HG03457 (cell line): ENCODE results near the gene SPRYD3.

ENCODE experiments used
- ATAC-seq: cut with Tn5 transposase; IDR thresholded peaks from one replicate; pipeline ENCODE4 v1.9.1; 2021; ENCODE audit warnings: moderate number of reproducible peaks; ENCODE audit not compliant: unreplicated experiment

The SPRYD3 gene

GRCh38 chr12:53053218-53054111, 25.7 kb downstream of the SPRYD3 start:
- no peak for ATAC-seq

- no peak for ATAC-seq
Measured at GRCh38 chr12:53052419-53053217, 26.6 kb downstream of the SPRYD3 start.

GRCh38 chr12:53051881-53052412, 27.2 kb downstream of the SPRYD3 start:
- no peak for ATAC-seq

- no peak for ATAC-seq
Measured at GRCh38 chr12:53051058-53051880, 27.9 kb downstream of the SPRYD3 start.

GRCh38 chr12:53050426-53051057, 28.6 kb downstream of the SPRYD3 start:
- no peak for ATAC-seq

- ATAC-seq = no peak
Measured at GRCh38 chr12:53049571-53050318, 29.4 kb downstream of the SPRYD3 start, which contains the start of gene TNS2. TSS of gene TNS2 (plus strand) at chr12:53050065. CDS start at chr12:53050186, 121 bp downstream.

- no peak for ATAC-seq
Measured at GRCh38 chr12:53048780-53049401, 30.3 kb downstream of the SPRYD3 start.

- no peak for ATAC-seq
Measured at GRCh38 chr12:53048033-53048779, 31.0 kb downstream of the SPRYD3 start.

- ATAC-seq = peak; percentile 38
Measured at GRCh38 chr12:53047221-53048032, 31.8 kb downstream of the SPRYD3 start.

- ATAC-seq = peak; percentile 27
Measured at GRCh38 chr12:53046655-53047220, 32.5 kb downstream of the SPRYD3 start.

GRCh38 chr12:53045696-53046045, 33.5 kb downstream of the SPRYD3 start:
- ATAC-seq = no peak

GRCh38 chr12:53044896-53045695, 34.1 kb downstream of the SPRYD3 start:
- ATAC-seq = no peak

- no peak for ATAC-seq
Measured at GRCh38 chr12:53044052-53044581, 35.1 kb downstream of the SPRYD3 start.

GRCh38 chr12:53042607-53043454, 36.4 kb downstream of the SPRYD3 start:
- ATAC-seq = no peak

GRCh38 chr12:53039851-53040250, 39.3 kb downstream of the SPRYD3 start:
- no peak for ATAC-seq
